ENCODE results near the gene DEFB110. TPM values are rescaled to one million over a fixed set of nuclear protein-coding genes. Genes with fewer than 3 reads are reported as not detected.
A peak's percentile ranks its signal among the peaks of the same experiment; 100 is the strongest.

DEFB110 gene
- total and polyA plus RNA-seq, 2 donors (not counting 1 experiment from before 2014, with no cell fraction given), result not detected

DNA sequence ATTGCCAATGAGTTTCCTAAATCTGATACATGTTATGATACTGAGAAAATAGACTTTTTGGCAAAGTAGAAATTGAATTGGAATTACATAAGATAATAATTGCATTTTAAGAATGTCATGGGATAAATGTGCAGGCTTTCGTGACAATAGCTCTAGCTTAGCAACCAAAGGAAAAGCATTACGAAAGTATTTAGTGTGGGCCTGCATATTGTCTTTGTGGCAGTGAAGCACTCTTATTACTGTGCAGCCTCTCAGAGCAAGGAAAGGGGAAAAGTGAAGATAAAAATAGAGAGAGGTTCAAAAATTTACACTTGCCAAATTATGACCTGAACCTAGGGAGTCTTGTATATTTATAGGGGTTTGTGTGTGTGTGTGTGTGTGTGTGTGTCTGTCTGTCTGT, 39.7 kb downstream of the DEFB110 start:
- Histone ChIP-seq H3K4me1 (ENCODE audit: control insufficient read depth, extremely low read depth, insufficient read depth, low read length) (no peaks in the 10 kb centered on the region), H3K9me3 (ENCODE audit: control insufficient read depth, insufficient read depth, low read depth, low read length) (no peaks in the 10 kb centered on the region), H2AFZ (ENCODE audit: low read length) (no peak overlapping the region), H3K27me3 (ENCODE audit: control insufficient read depth, insufficient read depth, low read length) (no peaks in the 10 kb centered on the region), H3K4me2 (ENCODE audit: extremely low read depth, insufficient read depth, low read length) (no peak overlapping the region), H3K79me2 (ENCODE audit: control insufficient read depth, insufficient read depth, low read length) (no peaks in the 10 kb centered on the region), H3K9ac (ENCODE audit: insufficient read depth, low read length) (no peak overlapping the region), H3K27ac (ENCODE audit: insufficient read depth, low read length) (no peak overlapping the region), H3K4me3 (replicated peaks in 1 of 4; ENCODE audit: control extremely low read depth in 1 of 4, insufficient read depth in 1 of 4, low read depth in 3 of 4, low read length in 4 of 4) (no peak overlapping the region), H4K20me1 (ENCODE audit: control insufficient read depth, extremely low read depth, insufficient read depth, low read length) (no peaks in the 10 kb centered on the region), H3K36me3 (ENCODE audit: control insufficient read depth, insufficient read depth, low read length) (no peaks in the 10 kb centered on the region)
- TF ChIP-seq EZH2 (IDR thresholded peaks at IDR 0.05; ENCODE audit: low read length, missing control alignments) (no peak), CTCF (conservative IDR thresholded peaks at IDR 0.05 in 1 of 2, IDR thresholded peaks at IDR 0.05 in 1 of 2; ENCODE audit: low read depth in 1 of 2, low read length in 2 of 2) (no peak)
- DNase-seq (ENCODE audit: low read depth in 2 of 2), result no peak

DNA sequence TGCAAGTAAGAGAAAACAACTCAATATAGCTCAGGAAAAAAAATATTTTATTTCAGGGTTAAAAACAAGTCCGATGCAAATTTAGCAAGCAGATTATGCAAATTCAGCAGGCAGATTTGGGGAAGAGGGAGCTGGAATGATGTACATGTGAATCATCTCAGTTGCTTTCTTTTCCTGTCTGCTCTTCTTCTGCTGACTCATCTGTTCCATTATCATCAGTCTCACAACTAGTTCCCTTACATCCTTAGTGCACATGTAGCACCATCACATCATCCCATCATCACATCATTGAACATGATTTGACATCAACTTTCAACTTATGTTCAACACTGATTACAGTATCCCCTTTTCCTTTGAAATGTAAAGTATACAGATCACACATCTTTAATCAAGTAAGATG, 40.9 kb downstream of the DEFB110 start:
- Histone ChIP-seq H3K4me1 (ENCODE audit: control insufficient read depth, extremely low read depth, insufficient read depth, low read length) (no peaks in the 10 kb centered on the region), H3K9ac (ENCODE audit: insufficient read depth, low read length) (no peak overlapping the region), H3K27ac (ENCODE audit: insufficient read depth, low read length) (no peak overlapping the region), H3K79me2 (ENCODE audit: control insufficient read depth, insufficient read depth, low read length) (no peaks in the 10 kb centered on the region), H3K27me3 (ENCODE audit: control insufficient read depth, insufficient read depth, low read length) (no peaks in the 10 kb centered on the region), H3K4me2 (ENCODE audit: extremely low read depth, insufficient read depth, low read length) (no peak overlapping the region), H2AFZ (ENCODE audit: low read length) (no peak overlapping the region), H3K9me3 (ENCODE audit: control insufficient read depth, insufficient read depth, low read depth, low read length) (no peaks in the 10 kb centered on the region), H4K20me1 (ENCODE audit: control insufficient read depth, extremely low read depth, insufficient read depth, low read length) (no peaks in the 10 kb centered on the region), H3K36me3 (ENCODE audit: control insufficient read depth, insufficient read depth, low read length) (no peaks in the 10 kb centered on the region), H3K4me3 (replicated peaks in 1 of 4; ENCODE audit: control extremely low read depth in 1 of 4, insufficient read depth in 1 of 4, low read depth in 3 of 4, low read length in 4 of 4) (no peak overlapping the region)
- peak in 1 of 2 donors; percentile 21 for DNase-seq (ENCODE audit: low read depth in 2 of 2)
- TF ChIP-seq CTCF (conservative IDR thresholded peaks at IDR 0.05 in 1 of 2, IDR thresholded peaks at IDR 0.05 in 1 of 2; ENCODE audit: low read depth in 1 of 2, low read length in 2 of 2) (no peak), EZH2 (IDR thresholded peaks at IDR 0.05; ENCODE audit: low read length, missing control alignments) (no peak)

DNA sequence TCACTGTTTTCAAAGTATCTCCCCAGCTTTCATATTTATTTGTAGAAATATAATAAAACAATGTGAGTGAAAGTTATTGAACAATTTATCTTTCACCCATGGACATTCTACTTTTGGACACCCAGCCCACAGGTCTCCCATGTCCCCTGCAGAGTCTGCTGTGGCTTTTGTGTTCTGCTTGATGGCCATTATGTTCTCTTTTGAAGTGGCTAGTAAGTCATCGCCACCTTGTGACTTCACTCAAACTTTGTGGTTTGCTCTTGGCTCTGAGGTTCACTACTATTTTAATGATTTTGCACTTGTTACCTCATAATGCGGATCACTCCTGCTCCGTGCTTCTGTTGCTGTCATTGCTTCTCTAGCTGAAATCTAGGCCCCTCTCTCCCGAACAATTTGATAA, 42.2 kb downstream of the DEFB110 start:
- H3K4me1 ChIP-seq (ENCODE audit: control insufficient read depth, extremely low read depth, insufficient read depth, low read length), result no peaks in the 10 kb centered on the region
- H4K20me1 ChIP-seq (ENCODE audit: control insufficient read depth, extremely low read depth, insufficient read depth, low read length), result no peaks in the 10 kb centered on the region
- no peak overlapping the region for H3K4me3 ChIP-seq (replicated peaks in 1 of 4; ENCODE audit: control extremely low read depth in 1 of 4, insufficient read depth in 1 of 4, low read depth in 3 of 4, low read length in 4 of 4)
- H2AFZ ChIP-seq (ENCODE audit: low read length), result no peak overlapping the region
- no peak for DNase-seq (ENCODE audit: low read depth in 2 of 2)
- no peak overlapping the region for H3K9ac ChIP-seq (ENCODE audit: insufficient read depth, low read length)
- H3K9me3 ChIP-seq (ENCODE audit: control insufficient read depth, insufficient read depth, low read depth, low read length), result no peaks in the 10 kb centered on the region
- no peaks in the 10 kb centered on the region for H3K36me3 ChIP-seq (ENCODE audit: control insufficient read depth, insufficient read depth, low read length)
- no peaks in the 10 kb centered on the region for H3K27me3 ChIP-seq (ENCODE audit: control insufficient read depth, insufficient read depth, low read length)
- no peaks in the 10 kb centered on the region for H3K79me2 ChIP-seq (ENCODE audit: control insufficient read depth, insufficient read depth, low read length)
- no peak overlapping the region for H3K27ac ChIP-seq (ENCODE audit: insufficient read depth, low read length)
- TF ChIP-seq EZH2 (IDR thresholded peaks at IDR 0.05; ENCODE audit: low read length, missing control alignments) (no peak), CTCF (conservative IDR thresholded peaks at IDR 0.05 in 1 of 2, IDR thresholded peaks at IDR 0.05 in 1 of 2; ENCODE audit: low read depth in 1 of 2, low read length in 2 of 2) (no peak)
- no peak overlapping the region for H3K4me2 ChIP-seq (ENCODE audit: extremely low read depth, insufficient read depth, low read length)
